ENCODE measurements around the gene CD81. TPM values are rescaled to one million over a fixed set of nuclear protein-coding genes. Genes with fewer than 3 reads are reported as not detected.

CD81 gene
- total RNA-seq, 1 experiment from 2014 or later, result 237 TPM

DNA sequence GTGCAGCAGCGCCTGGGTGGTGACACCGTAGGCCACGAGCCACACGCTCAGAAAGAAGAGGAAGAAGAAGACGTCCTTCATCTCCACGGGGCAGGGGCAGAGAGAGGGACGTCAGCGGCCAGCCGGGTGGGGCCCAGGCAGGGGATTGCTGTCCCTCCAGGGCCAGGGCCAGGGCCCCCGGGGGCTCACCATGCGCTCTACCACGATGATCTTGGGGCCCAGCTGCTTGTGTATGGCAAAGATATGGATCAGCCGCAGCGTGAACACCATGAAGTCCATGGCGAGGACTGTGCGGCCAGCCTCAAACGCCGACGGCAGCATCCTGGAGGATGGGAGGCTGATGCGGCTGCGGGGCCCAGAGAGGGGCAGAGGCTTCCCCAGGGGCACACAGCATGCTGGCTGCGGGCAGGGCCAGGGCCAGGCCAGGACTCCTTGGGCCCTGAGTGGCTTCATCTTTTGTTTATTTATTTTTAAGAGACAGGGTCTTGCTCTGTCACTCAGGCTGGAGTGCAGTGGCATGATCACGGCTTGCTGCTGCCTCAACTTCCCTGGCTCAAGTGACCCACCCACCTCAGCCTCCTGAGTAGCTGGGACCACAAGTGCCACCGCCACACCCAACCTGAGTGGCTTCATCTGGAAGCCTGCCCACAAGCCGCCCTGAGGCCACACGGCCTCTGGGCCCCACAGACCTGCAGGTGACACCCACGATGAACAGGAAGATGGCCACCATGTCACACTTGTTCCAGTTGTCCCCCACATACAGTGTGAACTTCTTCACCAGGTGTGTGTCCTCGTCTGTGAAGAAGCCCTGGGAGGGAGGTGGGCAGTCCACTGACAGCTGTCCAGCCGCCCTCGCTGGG is 34.6 kb downstream of the CD81 start:
- ChIA-PET CTCF (interaction anchor here (1.4 kb wide), 1 partner anchor 226 kb away, joined by 3 read pairs; no protein-coding TSS in a partner anchor), POLR2A (no interaction called here)
- Mint-ChIP-seq H3K9me3 (no peaks in the 10 kb centered on the region), H3K36me3 (no peaks in the 10 kb centered on the region), H3K27me3 (ENCODE audit: low read depth) (no peaks in the 10 kb centered on the region), H3K4me1 (no peaks in the 10 kb centered on the region), H3K27ac (0 out of 2 replicates have a peak overlapping the region, but pooled peaks have one; percentile 11), H3K4me3 (no peak overlapping the region)
- no peak for TF ChIP-seq E2F5 (CRISPR knock-in tag; IDR thresholded peaks at IDR 0.05)
- TF ChIP-seq HMGA2 (CRISPR knock-in tag; IDR thresholded peaks at IDR 0.05), result no peak
- no peak for TF ChIP-seq TEAD4 (CRISPR knock-in tag; IDR thresholded peaks at IDR 0.05)
- no peak for TF ChIP-seq ZNF317 (CRISPR knock-in tag; IDR thresholded peaks at IDR 0.05; ENCODE audit: borderline replicate concordance, low read depth)
- TF ChIP-seq EMX1 (CRISPR knock-in tag; IDR thresholded peaks at IDR 0.05), result no peak
- no peak for TF ChIP-seq ATF2 (CRISPR knock-in tag; IDR thresholded peaks at IDR 0.05; ENCODE audit: borderline replicate concordance, low read depth)
- no peak for TF ChIP-seq ZNF263 (CRISPR knock-in tag; IDR thresholded peaks at IDR 0.05; ENCODE audit: low read depth)
- no peak for DNase-seq (ENCODE audit: low spot score)
- no peak for ATAC-seq

GRCh38 chr11:2412323-2412722 is 35.2 kb downstream of the CD81 start:
- Mint-ChIP-seq H3K4me3 (no peak overlapping the region), H3K27ac (no peak overlapping the region), H3K27me3 (ENCODE audit: low read depth) (no peaks in the 10 kb centered on the region), H3K36me3 (no peaks in the 10 kb centered on the region), H3K4me1 (no peaks in the 10 kb centered on the region), H3K9me3 (no peaks in the 10 kb centered on the region)
- ChIA-PET POLR2A (no interaction called here), CTCF (interaction anchor here (1.4 to 1.7 kb wide), 2 partner anchors 107 to 226 kb away, joined by 3 to 9 read pairs; no protein-coding TSS in a partner anchor)
- no peak for ATAC-seq
- TF ChIP-seq FOXP1 (CRISPR knock-in tag; IDR thresholded peaks at IDR 0.05; ENCODE audit: borderline replicate concordance) (no peak), SP1 (CRISPR knock-in tag; conservative IDR thresholded peaks at IDR 0.05) (no peak), ESRRA (CRISPR knock-in tag; IDR thresholded peaks at IDR 0.05; ENCODE audit: borderline replicate concordance) (no peak), ATF6 (CRISPR knock-in tag; IDR thresholded peaks at IDR 0.05) (no peak)
- no peak for DNase-seq (ENCODE audit: low spot score)

DNA sequence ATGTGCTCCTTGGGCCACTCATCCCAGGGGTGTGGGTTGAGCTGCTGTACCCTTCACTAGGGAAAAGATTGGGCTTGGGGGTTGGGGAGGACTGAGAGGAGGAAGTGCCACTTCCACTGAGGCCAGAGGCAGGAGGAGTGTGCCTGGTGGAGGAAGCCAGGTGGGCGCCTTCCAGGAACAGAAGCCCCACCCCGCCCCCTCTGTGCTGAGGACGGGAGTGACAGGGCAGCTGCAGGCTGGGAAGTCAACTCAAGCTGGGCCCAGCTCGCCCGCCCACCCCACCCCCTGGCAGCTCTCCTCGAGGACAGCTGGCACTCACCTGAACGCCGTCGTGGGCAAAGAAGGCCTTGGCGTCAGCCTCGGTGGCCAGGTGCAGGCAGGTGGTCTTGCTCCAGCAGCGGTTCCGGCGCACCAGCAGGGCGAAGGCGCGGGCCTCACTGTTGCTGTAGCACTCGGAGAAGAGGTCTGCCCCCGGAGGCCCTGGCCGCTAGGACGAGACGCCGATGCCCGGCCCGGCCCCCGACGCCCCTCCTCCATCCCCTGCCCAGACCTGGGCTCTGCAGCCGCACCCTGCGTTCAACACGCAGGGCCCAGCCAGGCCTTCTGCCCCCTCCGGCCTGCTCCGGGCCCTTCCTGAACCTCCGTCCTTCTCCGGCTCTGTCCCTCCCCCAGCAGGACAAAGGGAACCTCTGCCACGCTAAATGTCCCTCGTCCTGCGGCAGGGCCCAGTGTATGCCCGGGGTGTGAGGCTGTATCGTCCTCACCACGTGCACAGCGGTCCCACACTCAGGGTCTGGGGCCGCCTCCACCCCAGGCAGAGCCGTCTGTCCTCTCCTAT is 36.9 kb downstream of the CD81 start:
- H3K9me3 Mint-ChIP-seq, result no peaks in the 10 kb centered on the region
- ChIA-PET CTCF (interaction anchor here (0.9 to 2.0 kb wide), 4 partner anchors 13 to 216 kb away, joined by 3 to 9 read pairs (median 6); partner anchors contain the start of gene TSSC4), POLR2A (no interaction called here)
- no peak for DNase-seq (ENCODE audit: low spot score)
- no peak overlapping the region for H3K4me3 Mint-ChIP-seq
- ATAC-seq, result peak; percentile 15; the same call in 1 of the 2 replicates
- no peak overlapping the region for H3K27ac Mint-ChIP-seq
- TF ChIP-seq MAX (CRISPR knock-in tag; IDR thresholded peaks at IDR 0.05), result no peak
- H3K4me1 Mint-ChIP-seq, result no peaks in the 10 kb centered on the region
- H3K36me3 Mint-ChIP-seq, result no peaks in the 10 kb centered on the region
- H3K27me3 Mint-ChIP-seq (ENCODE audit: low read depth), result no peaks in the 10 kb centered on the region

Data from WTC11 (cell line).